Activated naive CD4-positive, alpha-beta T cell treated with anti-CD3 and anti-CD28 coated beads, Interleukin-2, amount 10 ng/mL, durations not matched to agents 7 days and 5 days (primary cell): ENCODE results near the gene CENPP.
"Not testable (repeated sequence)": the region's sequence is repeated elsewhere in the genome, so short reads cannot be mapped to it uniquely, and the experiment has no call there.

Experiments
- CTCF ChIA-PET: fragments of 350-600 bp; sonication (Branson Sonifier 250); formaldehyde crosslinking; loops from one replicate; lab custom pipeline; 2021; ENCODE audit warnings: antibody characterized with exemption; lab: Charles Lee
- DNase-seq: peaks from one replicate; pipeline ENCODE4 v3.0.0-alpha.2; 2020
- H3K27ac Mint-ChIP-seq: one replicate; pipeline ENCODE4 v1.8.0; 2021; ENCODE audit warnings: mild to moderate bottlenecking, moderate library complexity, mixed read lengths
- H3K27me3 Mint-ChIP-seq: one replicate; pipeline ENCODE4 v1.8.0; 2021; ENCODE audit warnings: mild to moderate bottlenecking, mixed read lengths
- H3K36me3 Mint-ChIP-seq: one replicate; pipeline ENCODE4 v1.8.0; 2021; ENCODE audit warnings: mixed read lengths
- H3K4me1 Mint-ChIP-seq: one replicate; pipeline ENCODE4 v1.8.0; 2021; ENCODE audit warnings: mixed read lengths
- H3K4me3 Mint-ChIP-seq: one replicate; pipeline ENCODE4 v1.8.0; 2021; ENCODE audit warnings: mild to moderate bottlenecking, moderate library complexity, mixed read lengths
- H3K9me3 Mint-ChIP-seq: one replicate; pipeline ENCODE4 v1.8.0; 2021; ENCODE audit warnings: mixed read lengths

The CENPP gene

DNA sequence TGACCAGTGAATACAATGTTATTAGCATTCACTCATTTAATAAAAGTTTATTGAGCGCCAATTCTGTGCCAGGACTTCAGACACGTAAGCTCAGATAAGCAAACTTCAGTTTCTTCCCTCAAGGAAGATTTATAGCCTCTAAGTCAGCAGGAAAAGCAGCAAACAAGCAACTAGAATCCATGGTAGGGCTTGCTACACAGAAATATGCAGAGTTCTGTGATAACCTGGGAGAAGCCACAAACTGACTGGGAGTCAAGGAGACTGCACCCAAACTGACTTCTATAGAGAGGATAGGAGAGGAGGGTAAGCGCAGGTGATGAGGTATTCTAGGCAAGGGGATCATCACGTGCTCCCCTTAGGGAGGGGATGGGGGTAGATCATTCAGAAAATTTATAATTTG is 80.1 kb downstream of the CENPP start:
- Mint-ChIP-seq H3K4me3 (no peak overlapping the region), H3K27ac (peak overlapping the region; percentile 78), H3K27me3 (no peaks in the 10 kb centered on the region)

DNA sequence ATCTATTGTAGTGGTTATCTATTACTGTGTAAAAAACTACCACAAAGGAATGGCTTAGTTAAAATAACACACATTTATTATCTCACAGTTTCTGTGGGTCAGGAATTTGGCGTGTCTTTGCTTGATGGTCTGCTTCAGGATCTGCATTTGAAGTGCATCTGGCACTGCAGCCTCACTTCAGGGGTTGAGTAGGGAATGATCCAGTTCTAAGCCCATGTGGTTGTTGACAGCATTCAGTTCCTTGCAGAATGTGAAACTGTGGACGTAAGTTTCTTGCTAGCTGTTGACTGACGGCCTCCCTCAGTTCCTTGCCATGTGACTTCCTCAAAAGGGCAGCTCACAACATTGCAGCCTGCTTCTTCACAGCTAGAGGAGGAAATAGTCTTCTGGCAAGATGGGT is 80.7 kb downstream of the CENPP start:
- H3K27me3 Mint-ChIP-seq = no peaks in the 10 kb centered on the region
- H3K27ac Mint-ChIP-seq = peak overlapping the region; percentile 78
- CTCF ChIA-PET = interaction anchor here (0.6 kb wide), 1 partner anchor 10 kb away, joined by 3 read pairs; no protein-coding TSS in a partner anchor
- H3K4me1 Mint-ChIP-seq = peaks cover 27% of the 10 kb centered on the region
- no peaks in the 10 kb centered on the region for H3K9me3 Mint-ChIP-seq
- DNase-seq = peak; percentile 66
- H3K4me3 Mint-ChIP-seq = peak overlapping the region; percentile 28
- peaks cover 4% of the 10 kb centered on the region for H3K36me3 Mint-ChIP-seq

More for the DNA sequence above, 80.1 kb downstream of the CENPP start:
- CTCF ChIA-PET = no interaction called here
- Mint-ChIP-seq H3K36me3 (peaks cover 4% of the 10 kb centered on the region), H3K4me1 (peaks cover 27% of the 10 kb centered on the region), H3K9me3 (no peaks in the 10 kb centered on the region)
- no peak for DNase-seq

DNA sequence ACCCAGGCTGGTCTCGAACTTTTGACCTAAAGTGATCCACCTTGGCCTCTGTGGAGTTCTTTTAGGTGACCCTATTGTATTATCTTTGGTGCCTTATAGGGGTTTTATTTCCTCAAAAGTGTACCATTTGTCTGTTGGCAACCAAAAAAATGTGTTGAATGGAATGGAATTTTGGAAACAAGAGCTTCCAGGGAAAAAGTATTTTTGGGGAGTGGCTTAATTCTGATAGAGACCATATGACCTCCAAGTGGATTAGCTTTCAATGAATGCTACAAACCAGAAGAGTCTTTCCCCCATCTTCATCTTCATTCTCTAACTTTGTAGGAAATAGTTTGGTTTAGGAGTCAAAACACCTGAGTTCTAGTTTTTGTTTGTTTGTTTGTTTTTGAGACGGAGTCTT is 82.1 kb downstream of the CENPP start:
- Mint-ChIP-seq H3K36me3 (peaks cover 9% of the 10 kb centered on the region), H3K4me1 (peaks cover 27% of the 10 kb centered on the region), H3K9me3 (no peaks in the 10 kb centered on the region), H3K27ac (no peak overlapping the region), H3K4me3 (no peak overlapping the region), H3K27me3 (no peaks in the 10 kb centered on the region)
- no peak for DNase-seq
- CTCF ChIA-PET = interaction anchor here (0.6 kb wide), 1 partner anchor 21 kb away, joined by 5 read pairs; no protein-coding TSS in a partner anchor

DNA sequence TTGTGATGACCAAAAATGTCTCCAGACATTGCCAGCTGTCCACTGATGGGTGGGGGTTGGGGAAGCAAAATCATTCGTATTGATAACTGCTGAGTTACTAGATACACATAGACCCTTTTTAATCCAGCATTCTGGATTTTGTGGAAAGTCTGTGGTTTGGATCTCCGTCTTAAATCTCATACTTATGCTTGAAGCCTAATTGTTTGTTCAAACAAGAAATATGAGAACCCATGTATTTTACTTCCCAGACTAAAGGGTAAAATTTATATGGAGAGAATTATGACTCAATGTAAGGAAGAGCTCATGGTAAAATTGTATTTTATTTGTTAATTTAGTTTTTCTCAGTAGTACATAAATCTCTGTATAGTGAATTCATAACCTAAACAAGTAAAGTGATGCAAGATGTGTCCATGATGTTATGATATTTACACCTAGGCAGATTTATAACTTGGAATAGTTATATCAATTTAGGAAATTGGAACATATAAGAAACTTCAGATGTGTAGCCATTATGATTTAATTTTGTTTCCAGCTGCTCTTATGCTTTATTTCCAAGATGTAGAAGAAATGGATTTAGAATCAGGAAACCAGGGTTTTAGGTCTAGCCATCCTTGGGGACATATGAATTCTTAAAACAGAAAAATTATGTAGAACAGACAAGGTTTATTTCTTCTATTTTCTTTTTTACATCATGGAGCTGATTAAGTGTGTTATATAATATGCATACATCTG is 83.2 kb downstream of the CENPP start:
- Mint-ChIP-seq H3K9me3 (no peaks in the 10 kb centered on the region), H3K27me3 (no peaks in the 10 kb centered on the region), H3K27ac (no peak overlapping the region), H3K4me3 (no peak overlapping the region), H3K4me1 (peaks cover 27% of the 10 kb centered on the region), H3K36me3 (peaks cover 9% of the 10 kb centered on the region)
- no peak for DNase-seq
- CTCF ChIA-PET = no interaction called here

GRCh38 chr9:92411157-92411556 is 85.4 kb downstream of the CENPP start:
- H3K27me3 Mint-ChIP-seq, H3K27ac Mint-ChIP-seq, CTCF ChIA-PET, H3K36me3 Mint-ChIP-seq, H3K4me3 Mint-ChIP-seq, H3K9me3 Mint-ChIP-seq, DNase-seq: not testable (repeated sequence)
- H3K4me1 Mint-ChIP-seq = peaks cover 12% of the 10 kb centered on the region

GRCh38 chr9:92414566-92414965 is 88.8 kb downstream of the CENPP start:
- no peaks in the 10 kb centered on the region for H3K27me3 Mint-ChIP-seq
- CTCF ChIA-PET = no interaction called here
- no peak for DNase-seq
- H3K4me3 Mint-ChIP-seq = no peak overlapping the region
- peaks cover 5% of the 10 kb centered on the region for H3K36me3 Mint-ChIP-seq
- no peaks in the 10 kb centered on the region for H3K9me3 Mint-ChIP-seq
- H3K27ac Mint-ChIP-seq = no peak overlapping the region
- H3K4me1 Mint-ChIP-seq = no peaks in the 10 kb centered on the region

GRCh38 chr9:92422611-92423338 is 97.0 kb downstream of the CENPP start:
- CTCF ChIA-PET = no interaction called here
- H3K27ac Mint-ChIP-seq = no peak overlapping the region
- no peak for DNase-seq
- H3K4me3 Mint-ChIP-seq = no peak overlapping the region
- no peaks in the 10 kb centered on the region for H3K9me3 Mint-ChIP-seq
- no peaks in the 10 kb centered on the region for H3K36me3 Mint-ChIP-seq
- peaks cover 3% of the 10 kb centered on the region for H3K4me1 Mint-ChIP-seq
- no peaks in the 10 kb centered on the region for H3K27me3 Mint-ChIP-seq

DNA sequence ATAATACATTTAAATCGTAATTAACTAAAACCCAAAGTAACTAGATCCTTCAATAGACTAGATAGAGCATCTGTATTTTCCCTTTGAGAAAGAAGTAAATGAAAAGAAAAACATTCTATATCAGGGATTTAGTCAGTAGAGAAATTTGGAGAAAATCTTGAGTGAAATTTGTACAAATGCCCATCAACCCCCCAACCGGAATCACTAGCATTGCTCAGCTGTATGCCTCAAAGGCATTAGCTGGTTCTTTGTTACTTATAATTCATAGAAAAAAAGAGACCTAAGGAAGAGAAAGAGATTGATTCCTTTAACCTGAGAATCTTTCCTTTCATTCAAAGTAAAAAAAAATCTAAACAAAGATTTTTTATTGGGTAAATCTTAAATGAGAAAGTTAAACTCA is 97.9 kb downstream of the CENPP start:
- Mint-ChIP-seq H3K9me3 (no peaks in the 10 kb centered on the region), H3K4me1 (peaks cover 3% of the 10 kb centered on the region), H3K36me3 (no peaks in the 10 kb centered on the region), H3K27me3 (no peaks in the 10 kb centered on the region), H3K4me3 (no peak overlapping the region), H3K27ac (no peak overlapping the region)
- CTCF ChIA-PET = no interaction called here
- no peak for DNase-seq

DNA sequence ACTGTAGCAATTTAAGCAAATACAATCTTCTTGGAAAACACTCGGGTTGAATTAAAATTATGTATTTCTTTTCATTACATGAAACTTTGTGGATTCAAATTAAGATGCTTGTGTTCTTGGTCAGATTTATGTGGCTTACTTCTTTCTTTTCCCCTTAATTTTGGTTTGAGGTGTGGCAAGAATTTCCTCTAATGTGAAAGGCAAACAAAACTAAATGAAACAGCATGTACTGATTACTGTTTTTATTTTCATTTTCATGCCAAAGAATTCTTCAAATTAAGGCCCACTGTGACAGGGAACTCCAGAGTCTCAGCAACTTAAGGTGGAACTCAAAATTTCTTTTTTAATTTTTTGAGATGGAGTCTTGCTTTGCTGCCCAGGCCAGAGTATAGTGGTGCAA is 98.6 kb downstream of the CENPP start, which contains the start of gene OMD:
Gene OMD (minus strand): TSS at position 132 of the 400 bp plus-strand sequence. CDS start 6,913 bp downstream, outside the sequence.
- Mint-ChIP-seq H3K27ac (no peak within 1 kb of the TSS), H3K9me3 (no peaks in the 10 kb centered on the region), H3K4me1 (peaks cover 3% of the 10 kb centered on the region), H3K27me3 (no peaks in the 10 kb centered on the region), H3K4me3 (no peak within 1 kb of the TSS), H3K36me3 (no peaks in the 10 kb centered on the region)
- no peak for DNase-seq
- CTCF ChIA-PET = no interaction called here

DNA sequence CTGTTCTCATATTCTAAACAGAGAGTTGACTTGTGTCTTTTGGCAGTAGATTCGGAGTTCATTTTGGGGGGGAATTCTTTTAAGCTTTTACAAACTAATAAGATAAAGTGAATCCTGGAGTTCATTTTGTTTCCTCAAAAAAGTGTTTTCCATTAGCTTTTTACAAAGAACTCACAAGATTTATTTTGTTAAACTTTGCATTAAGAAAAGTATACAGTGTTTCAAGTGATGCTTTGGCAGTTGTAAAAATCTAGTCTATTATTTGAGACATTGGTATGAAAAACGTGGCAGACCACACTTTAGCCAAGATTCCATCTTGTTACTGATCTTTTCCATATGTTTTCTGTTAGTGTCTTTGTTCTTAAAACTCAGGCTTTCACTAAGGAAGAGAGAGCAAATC is 99.7 kb downstream of the CENPP start:
- H3K9me3 Mint-ChIP-seq = no peaks in the 10 kb centered on the region
- H3K4me3 Mint-ChIP-seq = no peak overlapping the region
- H3K36me3 Mint-ChIP-seq = no peaks in the 10 kb centered on the region
- H3K27ac Mint-ChIP-seq = no peak overlapping the region
- H3K4me1 Mint-ChIP-seq = peaks cover 3% of the 10 kb centered on the region
- H3K27me3 Mint-ChIP-seq = no peaks in the 10 kb centered on the region
- CTCF ChIA-PET = no interaction called here
- no peak for DNase-seq

DNA sequence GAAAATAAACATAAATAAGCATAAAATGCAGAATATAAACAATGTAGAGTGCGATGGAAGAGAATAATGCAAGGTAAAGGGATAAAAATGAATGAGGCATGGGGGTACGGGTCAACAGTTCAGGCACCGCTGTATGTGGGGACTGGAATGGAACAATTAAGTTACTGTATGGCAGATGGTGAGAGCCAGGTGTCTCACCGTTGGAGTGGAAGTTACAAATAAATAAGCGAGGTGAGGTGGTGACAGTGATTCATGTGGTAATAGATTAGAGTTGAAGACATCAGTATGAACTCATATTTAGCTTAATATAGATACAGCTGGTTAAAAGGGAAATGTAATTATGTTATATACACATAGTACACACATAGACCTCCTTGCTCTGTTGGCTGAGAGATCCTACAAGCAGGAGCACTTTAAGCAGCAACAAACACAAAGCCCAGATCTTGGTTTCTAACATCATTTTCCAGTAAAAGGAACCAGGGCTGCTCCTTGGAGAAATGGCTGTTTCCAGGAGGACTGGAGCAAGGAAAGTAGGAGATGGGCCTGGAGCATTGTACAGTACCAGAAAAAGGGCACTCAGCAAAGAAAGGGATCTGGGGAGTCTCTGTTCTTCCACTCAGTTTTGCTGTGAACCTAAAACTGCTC is 100.9 kb downstream of the CENPP start:
- no peak for DNase-seq
- Mint-ChIP-seq H3K4me3 (no peak overlapping the region), H3K36me3 (no peaks in the 10 kb centered on the region), H3K27me3 (no peaks in the 10 kb centered on the region), H3K27ac (no peak overlapping the region), H3K9me3 (no peaks in the 10 kb centered on the region), H3K4me1 (peaks cover 3% of the 10 kb centered on the region)
- CTCF ChIA-PET = no interaction called here

GRCh38 chr9:92429836-92430235 is 104.1 kb downstream of the CENPP start:
- Mint-ChIP-seq H3K27ac (no peak overlapping the region), H3K36me3 (no peaks in the 10 kb centered on the region), H3K9me3 (no peaks in the 10 kb centered on the region), H3K27me3 (no peaks in the 10 kb centered on the region), H3K4me3 (no peak overlapping the region), H3K4me1 (no peaks in the 10 kb centered on the region)
- no peak for DNase-seq
- CTCF ChIA-PET = no interaction called here

DNA sequence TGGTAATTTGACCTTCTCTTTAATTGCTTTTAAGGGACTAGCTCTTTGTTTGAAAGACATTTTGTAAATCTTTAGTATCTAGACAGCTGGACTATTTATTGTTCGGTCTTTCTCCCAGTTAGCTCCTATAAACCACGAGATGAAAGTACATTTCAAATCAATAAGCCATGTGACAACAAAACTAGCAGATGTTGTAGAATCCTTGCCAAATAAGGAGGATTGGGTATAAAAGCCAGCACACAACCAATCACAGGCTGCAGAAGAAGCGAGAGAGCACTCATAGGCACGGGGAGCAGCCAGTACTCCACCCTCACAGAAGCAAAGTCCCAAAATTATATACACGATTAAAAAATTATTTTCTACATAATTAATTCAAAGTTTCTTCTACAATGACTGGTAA is 106.6 kb downstream of the CENPP start:
- CTCF ChIA-PET = no interaction called here

DNA sequence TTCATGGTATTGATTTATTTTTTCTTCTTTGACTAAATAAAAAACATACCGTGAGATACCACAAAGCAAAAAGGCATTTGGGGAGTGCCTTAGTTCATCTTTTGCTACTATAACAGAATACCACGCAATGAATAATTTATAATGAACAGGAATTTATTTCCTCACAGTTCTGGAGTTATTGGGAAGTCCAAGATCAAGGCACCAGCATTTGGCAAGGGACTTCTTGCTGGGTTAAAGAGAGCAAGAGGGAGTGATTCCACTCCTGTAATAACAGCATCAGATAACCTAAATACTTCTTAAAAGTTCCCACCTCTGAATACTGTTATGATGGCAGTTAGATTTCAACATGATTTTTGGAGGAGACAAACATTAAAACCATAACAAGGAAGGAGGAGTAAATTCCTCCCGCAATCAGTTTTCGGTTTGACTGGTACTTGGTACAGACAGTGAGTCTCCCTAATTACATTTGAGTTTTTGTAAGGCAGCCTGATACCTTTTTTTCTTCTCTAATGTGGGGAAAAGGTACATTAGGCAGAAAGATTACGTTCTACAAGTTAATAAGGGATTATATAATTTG is 107.3 kb downstream of the CENPP start:
- Mint-ChIP-seq H3K9me3 (no peaks in the 10 kb centered on the region), H3K27me3 (no peaks in the 10 kb centered on the region), H3K4me1 (no peaks in the 10 kb centered on the region), H3K27ac (no peak overlapping the region), H3K4me3 (no peak overlapping the region), H3K36me3 (no peaks in the 10 kb centered on the region)
- CTCF ChIA-PET = no interaction called here
- no peak for DNase-seq

More for the DNA sequence above, 106.6 kb downstream of the CENPP start:
- Mint-ChIP-seq H3K9me3 (no peaks in the 10 kb centered on the region), H3K27me3 (no peaks in the 10 kb centered on the region), H3K36me3 (no peaks in the 10 kb centered on the region), H3K27ac (no peak overlapping the region), H3K4me1 (no peaks in the 10 kb centered on the region), H3K4me3 (no peak overlapping the region)
- no peak for DNase-seq
